Stimulated activated CD4-positive, alpha-beta T cell treated with anti-CD3 and anti-CD28 coated beads, TNF-alpha, amount 100 ng/mL, for 24 hours (primary cell): ENCODE data around the gene CALML3.

ENCODE experiments used
- DNase-seq, 3 experiments: peaks; one replicate each; pipeline ENCODE4 v3.0.0-alpha.2; 2020; ENCODE audit warnings: low read depth in 3 of 3

CALML3 gene

GRCh38 chr10:5506751-5507648 is 17.8 kb upstream of the CALML3 start:
- DNase-seq, result no peak

DNA sequence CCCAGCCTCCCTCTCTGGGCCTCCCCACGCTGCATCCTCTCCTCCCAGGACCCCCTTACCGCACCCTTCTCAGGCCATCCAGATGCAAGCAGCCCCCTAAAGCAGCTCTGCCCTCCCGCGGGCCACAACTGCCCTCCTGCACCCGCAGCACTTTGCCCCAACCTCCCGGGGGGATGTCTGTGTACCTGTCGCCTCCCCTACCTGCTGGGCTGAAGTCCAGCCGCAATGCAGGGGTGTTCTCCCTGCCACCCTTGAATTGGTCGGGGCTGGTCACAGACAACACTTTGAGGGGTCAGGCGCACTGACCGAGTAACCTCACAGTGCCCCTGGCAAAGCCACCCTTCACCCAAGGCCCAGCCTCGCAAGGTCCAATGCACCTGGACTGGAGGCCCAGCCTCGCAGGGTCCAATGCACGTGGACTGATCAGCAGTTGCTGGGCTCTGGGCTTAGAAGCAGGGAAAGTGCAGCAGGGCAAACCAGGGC is 17.1 kb upstream of the CALML3 start:
- no peak for DNase-seq

GRCh38 chr10:5508161-5508604 is 16.6 kb upstream of the CALML3 start:
- DNase-seq, result no peak

GRCh38 chr10:5508786-5509185 is 16.0 kb upstream of the CALML3 start:
- DNase-seq, result no peak

DNA sequence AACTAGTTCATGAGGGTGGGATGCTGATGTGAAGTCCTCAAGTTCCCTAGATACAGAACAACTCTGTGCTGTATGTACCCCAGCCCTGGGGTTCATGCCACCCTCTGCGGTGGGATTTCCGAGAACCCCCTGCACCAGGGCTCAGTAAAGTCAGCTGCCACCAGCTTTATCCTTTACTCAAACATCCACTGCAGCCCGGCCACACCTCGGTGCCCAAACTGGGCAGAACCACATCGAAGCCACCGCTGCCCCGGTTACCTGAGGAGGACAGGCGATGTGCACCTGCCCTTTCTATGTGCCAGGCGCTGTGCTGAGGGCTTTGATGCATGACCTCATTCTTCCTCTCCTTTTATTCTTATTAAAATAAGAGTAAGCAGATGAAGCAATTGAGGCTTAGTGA is 15.5 kb upstream of the CALML3 start:
- no peak for DNase-seq

DNA sequence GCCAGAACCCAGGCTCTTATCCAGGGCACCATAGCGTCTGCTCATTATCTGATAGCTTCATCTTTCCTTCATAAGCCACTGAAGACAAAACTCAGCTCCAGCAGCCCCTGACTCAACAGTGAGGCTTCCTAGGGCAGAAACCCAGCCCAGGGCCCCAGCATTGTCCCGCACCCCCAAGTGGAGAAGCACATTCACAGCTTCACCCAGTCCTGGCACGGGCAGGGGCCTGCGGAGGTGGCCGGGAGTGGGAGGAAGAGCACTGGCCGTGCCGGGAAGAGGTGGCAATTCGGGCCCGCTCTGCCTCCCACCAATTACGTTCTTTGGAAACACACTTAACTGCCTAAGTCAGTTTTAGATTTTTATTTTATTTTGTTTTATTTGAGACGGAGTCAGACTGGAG is 15.1 kb upstream of the CALML3 start:
- DNase-seq, result no peak

DNA sequence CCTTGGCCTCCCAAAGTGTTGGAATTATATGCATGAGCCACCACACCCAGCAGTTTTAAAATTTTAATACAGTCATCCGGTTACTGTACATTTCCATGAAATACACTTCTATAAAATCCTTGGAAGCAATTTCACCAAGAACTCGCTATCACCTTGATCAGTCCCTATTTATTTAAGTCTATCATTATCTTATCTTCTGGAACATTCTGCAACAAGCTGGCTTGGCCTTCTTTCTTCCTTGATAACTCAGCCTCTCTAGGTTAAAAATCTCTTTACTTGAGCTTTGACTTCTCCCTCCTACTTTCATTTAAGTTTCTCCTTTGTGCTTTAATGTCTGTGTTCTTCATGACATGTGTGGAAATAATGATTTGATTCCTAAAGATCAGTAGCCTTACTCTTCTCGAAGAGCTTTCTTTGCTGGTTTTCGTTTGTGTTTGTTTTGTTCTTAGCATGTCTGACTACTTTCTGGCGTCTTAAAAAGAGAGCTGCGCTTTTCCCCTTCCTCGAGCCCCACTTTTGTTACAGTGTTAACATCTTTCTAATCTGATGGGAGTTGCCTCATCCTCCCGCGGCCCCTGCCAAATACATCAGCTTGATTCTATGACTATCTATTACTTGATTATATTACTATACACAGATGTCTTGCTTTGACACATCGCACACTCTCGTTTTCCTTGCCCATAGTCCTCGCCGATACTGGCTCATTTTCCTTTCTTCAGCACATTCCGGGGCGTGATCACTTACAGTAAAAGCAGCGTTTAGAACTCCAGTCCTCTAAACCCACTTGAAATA is 14.3 kb upstream of the CALML3 start:
- DNase-seq, result no peak

- no peak for DNase-seq
Measured at GRCh38 chr10:5511231-5511884, 13.4 kb upstream of the CALML3 start.

DNA sequence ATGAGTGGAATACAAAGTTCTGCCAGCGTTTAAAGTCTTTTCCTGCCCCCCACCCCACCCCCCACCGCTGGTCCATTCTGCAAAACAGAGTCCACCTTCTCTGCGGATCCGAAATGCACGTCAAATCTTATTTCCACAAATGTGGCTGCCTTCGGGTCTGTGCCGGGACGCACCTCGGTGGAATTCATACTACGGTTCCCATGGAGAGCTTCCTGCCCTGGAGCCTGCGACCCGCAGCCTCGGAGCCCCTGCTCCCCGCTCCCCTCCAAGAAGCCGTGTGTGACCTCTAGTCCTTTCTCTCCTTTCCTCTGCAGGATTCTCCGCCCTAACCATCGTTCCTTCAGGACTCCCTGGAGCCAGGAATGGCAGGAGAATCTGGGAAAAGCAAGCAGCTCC is 12.9 kb upstream of the CALML3 start:
- no peak for DNase-seq

GRCh38 chr10:5512331-5512730 is 12.4 kb upstream of the CALML3 start:
- DNase-seq, result no peak

DNA sequence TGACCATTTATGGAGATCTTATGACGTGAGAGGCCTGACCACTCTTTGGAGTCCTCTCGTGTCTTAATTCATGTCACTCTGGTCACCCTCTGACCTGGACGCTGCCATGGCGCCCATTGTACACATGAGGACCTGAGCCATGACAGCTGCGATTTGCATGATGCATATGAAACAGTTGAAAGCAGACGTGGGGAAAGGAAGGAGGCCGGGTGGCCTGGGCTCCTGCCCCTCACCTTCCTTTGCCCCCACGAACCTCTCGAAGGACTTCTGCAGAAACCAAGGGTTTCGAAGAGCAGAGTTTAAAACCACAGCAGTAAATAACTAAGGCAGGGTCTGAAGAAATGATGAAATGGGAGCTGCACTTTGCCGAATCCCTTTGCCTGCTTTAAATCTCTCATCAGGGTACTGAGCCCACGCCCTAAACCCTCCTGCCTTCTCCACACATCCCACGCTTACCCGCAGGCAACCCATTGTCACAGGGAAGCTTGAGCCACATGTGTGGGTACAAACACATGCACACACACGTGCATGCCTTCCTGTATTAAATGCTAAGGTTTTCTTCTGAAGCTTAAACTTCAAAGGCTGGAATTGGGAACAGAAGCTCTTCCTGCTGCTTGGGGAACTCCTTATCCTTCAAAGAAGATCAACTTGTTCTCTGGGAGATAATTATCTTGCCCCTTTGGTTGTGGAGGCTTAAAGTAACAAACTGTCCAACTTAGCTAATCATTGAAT is 11.7 kb upstream of the CALML3 start:
- DNase-seq, result peak in 1 of 3 experiments; percentile 34

GRCh38 chr10:5514226-5514850 is 10.4 kb upstream of the CALML3 start:
- DNase-seq, result no peak

DNA sequence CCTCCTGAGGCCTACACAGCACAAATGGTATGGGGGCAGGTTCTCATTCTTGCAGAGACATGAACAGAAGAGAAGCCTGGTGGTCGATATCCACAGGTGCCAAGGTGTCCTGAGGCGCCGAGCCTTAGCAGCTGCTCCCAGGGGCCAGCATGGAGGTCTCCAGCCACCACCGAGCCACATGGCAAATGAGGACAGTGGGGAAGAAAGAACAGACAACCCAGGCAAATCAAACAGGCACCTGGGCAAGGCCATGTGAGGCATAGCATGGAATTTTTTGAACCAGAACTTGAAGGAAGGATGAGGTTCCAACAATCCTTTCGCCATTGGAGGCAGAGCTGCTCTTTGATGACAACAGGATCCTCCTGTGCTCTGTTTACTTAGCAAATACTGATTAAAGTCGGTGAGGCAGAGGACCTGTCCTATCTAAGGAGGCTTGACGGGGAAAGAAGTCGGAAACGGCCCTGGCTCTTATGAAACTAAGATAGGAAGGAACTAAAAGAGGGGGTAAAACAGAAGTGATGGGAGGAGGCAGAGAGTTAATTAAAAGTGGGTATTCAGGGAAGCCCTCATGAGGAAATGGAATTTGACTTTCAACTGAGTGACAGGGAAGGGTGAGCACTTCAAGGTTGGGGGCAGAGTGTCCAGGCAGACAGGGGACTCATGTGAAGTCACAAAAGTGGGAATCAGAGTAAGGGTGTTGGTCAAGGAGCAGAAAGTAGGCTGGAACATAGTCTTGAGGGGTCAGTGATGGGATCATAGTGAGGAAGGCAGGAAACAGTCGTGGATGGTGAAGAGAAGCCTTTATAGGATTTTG is 8.6 kb upstream of the CALML3 start:
- DNase-seq, result no peak

DNA sequence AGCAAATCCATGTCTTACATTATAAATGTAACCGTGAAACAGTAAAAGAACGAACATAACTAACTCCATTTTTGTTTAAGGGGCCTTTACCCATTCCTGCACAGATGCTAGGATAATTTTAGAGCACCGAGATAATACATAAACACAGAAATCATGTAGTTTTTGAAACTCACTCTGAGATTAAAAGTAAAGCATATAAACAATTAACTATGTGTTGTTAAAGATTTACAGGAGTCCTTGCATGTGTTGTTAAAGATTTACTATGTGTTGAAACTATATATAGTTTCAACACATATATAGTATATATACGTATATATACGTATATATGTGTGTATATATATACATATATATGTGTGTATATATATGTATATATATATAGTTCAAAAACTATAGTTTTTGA is 7.2 kb upstream of the CALML3 start:
- DNase-seq, result no peak

- no peak for DNase-seq
Measured at GRCh38 chr10:5518143-5518542, 6.6 kb upstream of the CALML3 start.

DNA sequence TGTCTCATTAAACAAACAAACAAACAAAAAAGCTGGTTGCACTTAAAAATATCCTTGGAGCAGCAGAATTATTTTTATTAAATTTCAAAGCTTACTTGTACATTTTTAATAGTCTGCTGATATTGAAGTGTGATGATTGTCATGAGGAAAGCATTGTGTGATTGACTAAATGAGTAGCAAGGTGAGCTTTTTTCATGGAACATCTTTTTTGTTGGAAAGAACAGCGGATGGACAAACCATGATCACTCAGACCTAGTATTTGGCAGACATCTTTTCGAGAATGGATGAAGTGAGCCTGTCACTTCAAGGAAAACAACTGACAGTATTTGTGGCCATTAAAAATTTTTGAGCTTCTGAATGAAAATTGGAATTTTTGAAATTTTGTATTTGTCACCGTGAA is 5.7 kb upstream of the CALML3 start:
- no peak for DNase-seq

- DNase-seq, result no peak
Measured at GRCh38 chr10:5522913-5523560, 1.7 kb upstream of the CALML3 start.

DNA sequence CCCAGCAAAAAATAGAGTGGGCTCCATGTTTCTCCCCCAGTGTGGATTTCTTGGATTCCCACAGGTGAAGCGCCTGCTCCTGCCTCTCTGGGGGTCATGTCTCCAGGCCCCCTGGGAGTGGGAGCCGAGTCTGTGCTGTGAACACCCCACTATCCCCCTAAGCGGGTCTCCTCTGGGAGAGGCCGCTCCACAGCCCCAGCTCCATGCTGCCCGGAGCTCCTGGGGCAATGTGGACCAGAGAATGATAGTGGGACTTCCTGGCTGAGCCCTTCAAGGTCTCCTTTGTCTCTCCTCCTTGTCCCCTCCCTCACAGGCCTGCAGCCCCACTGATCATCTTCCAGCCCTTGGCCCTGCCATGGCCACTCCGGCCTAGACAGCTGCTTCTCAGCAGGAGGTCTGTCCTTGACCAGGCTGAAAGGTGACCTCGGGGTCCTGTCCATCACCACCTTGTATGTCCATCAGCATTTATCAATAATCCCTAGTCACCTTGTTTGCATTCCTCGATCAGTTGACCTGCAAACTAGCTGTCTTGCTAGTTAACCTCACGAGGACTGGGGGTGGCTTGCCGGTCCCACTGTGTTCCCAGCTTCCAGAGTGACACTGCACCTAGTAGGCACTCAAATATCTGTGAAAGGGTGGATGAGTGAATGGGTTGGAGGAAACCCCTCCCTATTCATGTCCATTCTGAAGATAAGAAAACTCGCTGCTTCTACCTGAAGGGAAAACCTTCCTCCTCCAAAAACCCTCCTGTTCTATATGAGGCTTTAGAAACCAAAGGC is 776 bp upstream of the CALML3 start:
- no peak for DNase-seq
